OCI-LY3 (cell line): ENCODE results near the gene HM13.

Source experiments
- EZH2phosphoT487 ChIP-seq: fragments of 200-600 bp; shearing (Covaris generic); IDR thresholded peaks from 2 replicates; pipeline ENCODE4 v1.6.1; 2018; ENCODE audit warnings: antibody characterized with exemption, mixed run types, low read depth
- TF ChIP-seq, protein P1 (sequence below): fragments of 200-600, 300-600 bp; sonication (generic); IDR thresholded peaks from 2 replicates; pipeline ENCODE4 v1.5.1; 2014; ENCODE audit warnings: antibody characterized with exemption, low read length, low read depth

DNA sequence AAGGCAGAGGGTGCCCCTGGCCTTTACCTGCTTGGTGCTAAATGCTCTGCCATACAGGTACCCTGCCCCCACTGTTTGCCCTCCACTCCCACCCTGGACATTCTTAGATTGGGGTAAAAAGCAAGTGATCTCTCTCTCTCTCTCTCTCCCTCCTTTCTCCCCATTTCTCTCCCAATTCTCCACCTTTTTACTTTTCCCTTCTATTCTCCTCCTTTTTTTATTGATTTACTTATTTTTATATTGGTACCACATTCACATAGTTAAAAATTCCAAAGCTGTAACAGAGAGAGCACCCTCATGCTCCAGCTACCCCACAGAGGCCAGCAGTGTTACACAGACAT lies 53.1 kb downstream of the HM13 start:
- TF ChIP-seq, protein P1, sequence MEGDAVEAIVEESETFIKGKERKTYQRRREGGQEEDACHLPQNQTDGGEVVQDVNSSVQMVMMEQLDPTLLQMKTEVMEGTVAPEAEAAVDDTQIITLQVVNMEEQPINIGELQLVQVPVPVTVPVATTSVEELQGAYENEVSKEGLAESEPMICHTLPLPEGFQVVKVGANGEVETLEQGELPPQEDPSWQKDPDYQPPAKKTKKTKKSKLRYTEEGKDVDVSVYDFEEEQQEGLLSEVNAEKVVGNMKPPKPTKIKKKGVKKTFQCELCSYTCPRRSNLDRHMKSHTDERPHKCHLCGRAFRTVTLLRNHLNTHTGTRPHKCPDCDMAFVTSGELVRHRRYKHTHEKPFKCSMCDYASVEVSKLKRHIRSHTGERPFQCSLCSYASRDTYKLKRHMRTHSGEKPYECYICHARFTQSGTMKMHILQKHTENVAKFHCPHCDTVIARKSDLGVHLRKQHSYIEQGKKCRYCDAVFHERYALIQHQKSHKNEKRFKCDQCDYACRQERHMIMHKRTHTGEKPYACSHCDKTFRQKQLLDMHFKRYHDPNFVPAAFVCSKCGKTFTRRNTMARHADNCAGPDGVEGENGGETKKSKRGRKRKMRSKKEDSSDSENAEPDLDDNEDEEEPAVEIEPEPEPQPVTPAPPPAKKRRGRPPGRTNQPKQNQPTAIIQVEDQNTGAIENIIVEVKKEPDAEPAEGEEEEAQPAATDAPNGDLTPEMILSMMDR, result no peak
- no peak for TF ChIP-seq EZH2phosphoT487
